Activated CD8-positive, alpha-beta memory T cell treated with anti-CD3 and anti-CD28 coated beads, Interleukin-2, amount 50 U/mL, for 4 hours (primary cell): Measurements from ENCODE around the gene EBI3.
A peak's percentile ranks its signal among the peaks of the same experiment; 100 is the strongest.
"Not testable (repeated sequence)": the region's sequence is repeated elsewhere in the genome, so short reads cannot be mapped to it uniquely, and the experiment has no call there.

Experiments
- DNase-seq: peaks from one replicate; pipeline ENCODE4 v3.0.0-alpha.2; 2020

EBI3 gene

GRCh38 chr19:4229179-4229931 is at the start of gene EBI3:
EBI3 (plus strand) TSS chr19:4229523; CDS start chr19:4229551, 28 bp downstream.
- DNase-seq: no peak

DNA sequence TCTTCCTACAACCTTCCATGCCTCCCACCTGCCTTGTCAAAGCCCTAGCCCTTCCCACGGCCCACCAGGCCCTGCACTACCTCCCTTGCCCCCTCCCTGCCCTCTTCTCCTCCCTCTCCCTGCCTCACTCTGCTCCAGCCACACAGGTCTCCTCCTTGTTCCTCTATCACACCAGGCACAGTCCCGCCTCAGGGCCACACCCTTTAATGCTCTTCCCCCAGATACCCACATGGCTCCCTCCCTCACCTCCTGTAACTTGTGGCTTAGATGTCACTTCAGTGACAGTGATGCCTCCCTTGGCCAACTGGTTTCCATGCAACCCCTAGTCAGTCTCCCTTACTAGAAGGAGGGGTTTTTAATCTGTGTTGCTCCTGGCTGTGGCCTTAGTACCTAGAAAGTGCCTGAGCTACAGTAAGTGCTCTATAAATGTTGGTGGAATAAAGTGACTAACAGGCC is 48.2 kb upstream of the EBI3 start:
- DNase-seq: no peak

DNA sequence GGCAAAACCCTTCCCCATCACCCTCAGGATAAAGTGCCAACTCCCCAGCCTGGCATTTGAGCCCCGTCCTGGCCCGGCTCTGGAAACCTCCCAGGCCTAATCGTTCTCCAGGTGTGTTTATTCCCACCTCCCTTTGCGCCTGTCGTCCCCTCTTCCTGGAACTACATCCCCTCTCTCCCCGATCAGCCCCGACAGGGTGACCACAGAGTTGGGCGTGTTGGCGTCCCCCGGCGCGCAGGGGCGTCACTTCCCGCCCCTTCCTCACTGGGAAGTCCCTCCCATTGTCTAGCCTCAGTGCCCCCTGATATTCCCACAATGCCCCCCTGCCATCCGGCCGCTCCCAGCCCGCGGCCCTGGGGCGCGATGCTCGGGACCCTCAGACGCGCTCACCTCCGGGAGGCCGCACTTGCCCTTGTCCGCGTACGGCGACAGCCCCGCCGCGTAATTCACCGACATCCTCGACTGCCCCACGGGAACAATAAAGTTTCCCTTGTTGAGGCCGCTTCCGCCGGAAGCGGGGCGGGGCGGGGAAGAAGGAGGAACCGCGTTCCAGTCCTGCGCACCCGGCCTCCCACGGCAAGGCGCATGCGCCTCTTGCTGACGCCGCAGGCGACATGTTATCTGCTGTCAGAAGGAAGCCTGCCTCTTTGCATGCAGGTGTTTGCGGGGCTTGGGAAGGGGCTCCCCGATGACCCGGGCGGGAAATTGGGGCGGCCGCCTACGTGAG is 47.1 kb upstream of the EBI3 start, which contains the start of the genes ANKRD24 and SIRT6:
Gene ANKRD24 (plus strand): TSS at position 606 of the 727 bp plus-strand sequence. CDS start 3,737 bp downstream, outside the sequence.
Gene SIRT6 (minus strand): TSS at position 480 of the 727 bp plus-strand sequence. CDS start 24 bp downstream, at position 456.
- DNase-seq: peak; percentile 95

DNA sequence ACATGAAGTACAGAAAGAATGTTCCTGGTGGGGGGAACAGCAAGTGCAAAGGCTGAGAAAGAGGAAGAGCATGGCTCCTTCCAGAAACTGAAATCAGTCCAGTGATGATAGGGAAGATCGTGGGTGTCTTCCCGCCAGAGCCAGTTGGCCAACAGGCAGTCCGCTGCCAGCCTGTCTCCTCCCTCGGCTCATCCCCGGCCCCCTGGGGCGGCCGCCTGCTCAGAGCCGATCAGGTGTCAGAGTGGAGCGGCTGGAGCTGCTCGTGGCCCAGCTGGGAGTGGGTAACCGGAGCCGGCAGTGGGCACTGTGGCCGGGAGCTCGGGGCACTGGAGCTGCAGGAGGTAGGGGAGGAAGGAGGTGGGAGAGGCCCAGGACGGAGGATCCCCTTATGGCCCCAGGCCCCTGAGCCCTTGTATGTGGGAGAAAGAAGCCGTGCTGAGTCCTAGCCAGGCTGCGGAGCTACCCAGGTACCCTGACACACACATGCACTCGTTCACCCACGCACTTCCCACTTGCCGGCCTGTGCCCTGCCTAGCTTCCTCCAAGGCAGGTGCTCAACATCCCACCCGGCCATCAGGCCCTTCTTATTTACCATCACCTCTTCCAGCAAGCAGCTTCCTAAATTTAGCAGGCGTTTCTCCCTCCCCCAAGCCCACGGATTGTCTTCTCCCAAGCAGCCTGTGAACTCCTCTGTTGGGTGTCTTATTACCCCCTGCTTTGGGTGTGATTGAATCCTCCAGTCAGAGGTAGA is 45.2 kb upstream of the EBI3 start:
- no peak for DNase-seq

GRCh38 chr19:4184718-4185352 is 44.5 kb upstream of the EBI3 start:
- no peak for DNase-seq

DNA sequence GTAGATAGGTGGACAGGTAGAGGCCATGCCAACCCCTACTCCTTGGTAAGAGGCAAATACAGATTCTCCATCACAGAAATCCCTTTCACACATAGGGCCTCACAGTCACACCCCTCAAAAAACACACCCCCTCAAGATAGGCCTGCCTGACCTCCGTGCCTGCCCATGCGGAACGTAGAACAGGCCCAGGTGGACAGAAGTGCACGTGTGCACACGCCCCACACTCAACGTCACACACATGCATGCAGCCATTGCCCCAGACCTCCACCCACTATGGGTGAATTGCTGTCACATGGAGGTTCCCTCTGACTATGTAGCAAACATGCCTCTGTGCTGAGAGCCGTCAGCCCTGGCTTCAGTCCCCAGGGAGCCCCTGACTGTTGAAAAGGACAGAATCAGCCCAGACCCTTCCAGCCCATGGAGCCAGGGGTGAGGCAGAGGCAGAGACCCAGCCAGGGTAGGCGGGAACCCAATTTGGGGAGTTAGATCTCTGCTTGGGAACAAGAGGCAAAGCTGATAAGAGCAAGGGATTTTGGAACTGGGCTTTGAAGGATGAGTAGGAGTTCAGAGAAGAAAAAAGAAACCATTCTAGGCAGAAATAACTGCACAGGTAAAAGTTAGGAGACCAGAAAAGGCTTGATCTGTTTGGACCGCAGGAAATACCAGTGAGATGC is 43.8 kb upstream of the EBI3 start:
- DNase-seq: no peak

GRCh38 chr19:4186087-4186993 is 43.0 kb upstream of the EBI3 start:
- peak; percentile 77 for DNase-seq

DNA sequence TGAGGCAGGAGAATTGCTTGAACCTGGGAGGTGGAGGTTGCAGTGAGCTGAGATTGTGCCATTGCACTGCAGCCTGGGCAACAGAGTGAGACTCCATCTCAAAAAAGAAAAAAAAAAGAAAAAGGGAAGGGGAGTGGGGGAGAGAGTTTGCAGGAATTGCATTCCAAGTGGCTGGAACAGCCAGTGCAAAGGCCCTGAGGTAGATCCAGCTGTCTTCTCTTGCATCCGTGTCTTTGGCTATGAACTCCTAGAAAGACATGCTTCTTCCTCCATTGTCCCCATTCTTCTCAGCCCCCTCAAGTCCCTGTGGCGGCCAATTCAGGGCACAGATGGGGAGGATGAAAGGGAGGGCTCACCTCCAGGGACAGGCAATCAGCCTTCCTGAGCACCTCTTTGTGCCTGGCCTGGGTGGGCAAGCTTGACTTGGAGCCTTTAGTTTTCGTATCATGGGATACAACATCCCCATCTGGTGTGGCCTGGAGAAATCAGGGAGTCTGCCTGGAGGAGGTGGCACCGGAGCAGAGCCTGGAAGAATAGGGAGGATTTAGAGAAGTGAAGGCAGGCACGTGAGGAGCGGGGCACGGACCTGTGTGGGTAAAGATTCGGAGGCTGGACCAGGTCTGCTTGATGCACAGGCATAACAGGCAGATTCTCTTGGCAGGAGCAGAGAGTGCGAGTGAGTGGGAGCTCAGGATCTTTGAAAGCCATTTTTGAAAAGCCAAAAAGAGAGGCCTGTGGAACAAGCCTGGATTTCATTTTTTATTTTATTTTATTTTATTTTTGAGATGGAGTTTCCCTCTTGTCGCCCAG is 41.8 kb upstream of the EBI3 start:
- no peak for DNase-seq

DNA sequence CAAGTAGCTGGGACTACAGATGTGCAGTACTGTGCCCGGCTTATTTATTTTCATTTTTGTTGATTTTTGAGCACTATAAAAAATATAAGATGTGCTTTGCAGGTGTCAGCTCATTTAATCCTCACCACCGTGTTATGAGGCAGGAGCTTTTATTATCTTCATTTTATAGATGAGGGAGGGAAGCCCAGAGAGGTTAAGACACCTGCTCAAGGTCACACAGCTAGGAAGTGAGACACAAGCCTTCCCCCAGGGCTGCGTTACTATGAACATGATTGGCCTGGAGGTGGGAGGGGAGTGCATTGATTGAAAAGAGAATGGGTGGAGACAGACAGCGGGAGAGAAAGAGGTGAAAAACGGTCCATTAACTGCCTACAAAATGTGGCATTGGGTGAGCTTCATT is 39.7 kb upstream of the EBI3 start:
- no peak for DNase-seq

DNA sequence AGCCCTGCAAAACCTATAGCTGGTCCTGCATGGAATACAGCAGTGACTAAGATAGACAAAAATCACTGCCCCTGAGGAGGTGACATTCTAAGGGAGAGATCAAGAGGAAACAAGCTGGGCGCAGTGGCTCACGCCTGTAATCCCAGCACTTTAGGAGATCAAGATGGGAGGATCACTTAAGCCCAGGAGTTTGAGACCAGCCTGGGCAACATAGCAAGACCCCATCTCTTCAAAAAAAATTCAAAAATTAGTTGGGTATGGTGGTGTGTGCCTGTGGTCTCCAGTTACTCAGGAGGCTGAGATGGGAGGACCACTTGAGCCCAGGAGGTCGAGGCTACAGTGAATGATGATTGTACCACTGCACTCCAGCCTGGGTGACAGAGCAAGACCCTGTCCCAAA is 36.8 kb upstream of the EBI3 start:
- not testable (repeated sequence) for DNase-seq

GRCh38 chr19:4194353-4194752 is 35.0 kb upstream of the EBI3 start:
- DNase-seq: no peak

GRCh38 chr19:4196009-4196408 is 33.3 kb upstream of the EBI3 start:
- no peak for DNase-seq

DNA sequence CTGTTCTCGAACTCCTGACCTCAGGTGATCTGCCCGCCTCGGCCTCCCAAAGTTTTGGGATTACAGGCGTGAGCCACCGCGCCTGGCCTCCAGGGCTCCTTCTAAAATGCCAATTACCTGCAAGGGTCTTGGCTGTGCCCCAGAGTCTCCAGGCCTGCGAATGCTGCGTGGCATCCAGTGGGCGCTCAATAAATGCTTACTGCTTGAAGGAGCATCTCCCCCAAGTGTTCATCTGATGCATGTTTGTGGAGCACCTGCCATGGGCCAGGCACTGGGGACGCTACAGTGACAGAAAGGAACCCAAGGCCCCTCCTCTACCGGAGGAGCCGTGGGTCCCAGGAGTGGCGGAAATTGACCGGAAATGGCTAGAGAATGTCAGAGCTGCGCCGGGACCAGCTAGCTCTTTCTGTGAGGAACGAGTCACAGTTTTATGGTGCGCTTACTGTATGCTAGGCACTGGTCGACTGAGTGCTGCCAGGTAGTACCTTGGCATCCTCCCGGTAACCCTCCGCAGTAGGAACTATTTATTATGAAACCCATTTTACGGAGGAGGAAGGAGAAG is 32.7 kb upstream of the EBI3 start:
- DNase-seq: no peak

DNA sequence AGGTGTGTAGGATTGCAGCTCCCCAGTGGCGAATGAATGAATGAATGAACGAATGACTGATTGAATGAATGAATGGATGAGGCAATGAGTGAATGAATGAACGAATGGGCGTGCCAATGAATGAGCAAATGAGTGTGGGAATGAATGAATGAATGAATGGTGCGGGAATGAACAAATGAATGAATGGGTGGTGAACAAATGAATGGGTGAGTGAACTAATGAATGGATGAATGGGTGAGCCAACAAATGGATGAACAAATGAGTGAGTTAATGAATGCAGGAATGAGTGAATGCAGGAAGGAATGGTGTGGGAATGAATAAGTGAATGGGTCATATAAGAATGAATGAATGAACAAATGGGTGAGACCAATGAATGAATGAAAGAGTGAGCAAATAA is 32.1 kb upstream of the EBI3 start:
- no peak for DNase-seq

- DNase-seq: no peak
Measured at GRCh38 chr19:4197625-4198466, 31.5 kb upstream of the EBI3 start.

- DNase-seq: no peak
Measured at GRCh38 chr19:4198467-4199126, 30.7 kb upstream of the EBI3 start.

GRCh38 chr19:4199699-4200293 is 29.5 kb upstream of the EBI3 start:
- no peak for DNase-seq
